ENCODE results near the gene SORL1. TPM values are rescaled to one million over a fixed set of nuclear protein-coding genes. Genes with fewer than 3 reads are reported as not detected.

The SORL1 gene
- total and polyA plus RNA-seq, 9 of the 15 experiments (the other 6 are each of a cell fraction or from before 2014, with no cell fraction given) = 0.01 to 0.66 TPM; not detected in 7

DNA sequence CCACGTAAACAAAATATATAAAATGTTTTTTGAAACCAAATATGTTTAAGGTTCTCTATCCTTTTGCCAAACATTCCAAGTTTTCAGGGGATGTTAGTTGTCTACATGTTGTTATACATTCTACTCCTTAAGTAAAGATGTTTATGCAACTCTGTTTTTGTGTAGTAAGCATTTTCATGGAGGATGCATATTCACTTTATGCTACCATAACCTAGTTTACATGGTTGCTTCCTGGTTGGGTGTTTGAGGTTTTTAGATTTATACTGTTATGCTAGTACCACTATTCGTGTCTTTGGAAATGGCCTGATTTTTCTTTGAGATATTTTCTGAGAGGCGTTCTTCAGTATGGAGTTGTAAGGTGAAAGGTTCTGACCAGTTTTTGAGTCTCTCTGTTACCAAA lies 131.7 kb downstream of the SORL1 start:
- H3K36me3 ChIP-seq (ENCODE audit: control insufficient read depth, insufficient read depth, low read length) = no peaks in the 10 kb centered on the region
- FAIRE-seq (no peak), ATAC-seq (no peak), DNase-seq (ENCODE audit: extremely low read depth in 1 of 4, low spot score in 3 of 4) (no peak)
- no peaks in the 10 kb centered on the region for H4K20me1 ChIP-seq (replicated peaks; ENCODE audit: control insufficient read depth, insufficient read depth, low read length)
- H3K4me2 ChIP-seq (ENCODE audit: insufficient read depth, low read length) = no peak overlapping the region
- no peak overlapping the region for H3K9ac ChIP-seq (ENCODE audit: insufficient read depth in 1 of 2, low read depth in 2 of 2, low read length in 2 of 2)
- WGBS (ENCODE audit: insufficient coverage, low coverage, missing lambda C conversion rate) = 0% methylated on average over 3 of the region's 3 CpGs
- ChIA-PET POLR2A (no interaction called here), CTCF (ENCODE audit: low intra/inter-chr PET ratio) (no interaction called here)
- TF ChIP-seq SNAPC5 (CRISPR knock-in tag; IDR thresholded peaks at IDR 0.05) = no peak
- TF ChIP-seq, protein P1, sequence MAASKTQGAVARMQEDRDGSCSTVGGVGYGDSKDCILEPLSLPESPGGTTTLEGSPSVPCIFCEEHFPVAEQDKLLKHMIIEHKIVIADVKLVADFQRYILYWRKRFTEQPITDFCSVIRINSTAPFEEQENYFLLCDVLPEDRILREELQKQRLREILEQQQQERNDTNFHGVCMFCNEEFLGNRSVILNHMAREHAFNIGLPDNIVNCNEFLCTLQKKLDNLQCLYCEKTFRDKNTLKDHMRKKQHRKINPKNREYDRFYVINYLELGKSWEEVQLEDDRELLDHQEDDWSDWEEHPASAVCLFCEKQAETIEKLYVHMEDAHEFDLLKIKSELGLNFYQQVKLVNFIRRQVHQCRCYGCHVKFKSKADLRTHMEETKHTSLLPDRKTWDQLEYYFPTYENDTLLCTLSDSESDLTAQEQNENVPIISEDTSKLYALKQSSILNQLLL (CRISPR knock-in tag; IDR thresholded peaks at IDR 0.05; ENCODE audit: borderline replicate concordance) = no peak
- no peak for TF ChIP-seq SREBF2 (CRISPR knock-in tag; IDR thresholded peaks at IDR 0.05)
- TF ChIP-seq BRCA1 (IDR thresholded peaks at IDR 0.05) = no peak
- TF ChIP-seq BRCA1 (CRISPR knock-in tag; IDR thresholded peaks at IDR 0.05) = no peak
- TF ChIP-seq MAFG (tag; conservative IDR thresholded peaks at IDR 0.05) = 0 out of 2 replicates have a peak, but pooled peaks have one; percentile 10
- TF ChIP-seq ZNF316 (IDR thresholded peaks at IDR 0.05) = peak; percentile 52
- no peak for TF ChIP-seq RBM17 (IDR thresholded peaks at IDR 0.05; ENCODE audit: borderline replicate concordance, low read depth, low read length)
- no peak for TF ChIP-seq U2AF1 (optimal IDR thresholded peaks at IDR 0.05; ENCODE audit: low read depth, low read length)
- no peak for TF ChIP-seq ZNF707 (CRISPR knock-in tag; conservative IDR thresholded peaks at IDR 0.05)
- no peak for TF ChIP-seq FOS (IDR thresholded peaks at IDR 0.05; ENCODE audit: extremely low read depth, insufficient read length)
- no peak for TF ChIP-seq GTF2A2 (tag; IDR thresholded peaks at IDR 0.05)
- TF ChIP-seq ZNF717 (CRISPR knock-in tag; IDR thresholded peaks at IDR 0.05) = no peak
- TF ChIP-seq C11orf30 (IDR thresholded peaks at IDR 0.05; ENCODE audit: low read depth) = peak; percentile 32; the same call in 1 of the 2 replicates
- no peak for TF ChIP-seq HOXB6 (CRISPR knock-in tag; IDR thresholded peaks at IDR 0.05; ENCODE audit: borderline replicate concordance)
- no peak for TF ChIP-seq MEF2D (tag; conservative IDR thresholded peaks at IDR 0.05; ENCODE audit: low read depth)
- no peak for TF ChIP-seq HNRNPL (IDR thresholded peaks at IDR 0.05; ENCODE audit: low read depth, low read length)
- no peaks in the 10 kb centered on the region for H3K9me3 ChIP-seq (replicated peaks; ENCODE audit: control insufficient read depth, insufficient read depth, low read depth, low read length)
- no peak overlapping the region for H3K27ac ChIP-seq (ENCODE audit: extremely low read depth, low read depth, low read length)
- no peak overlapping the region for H3K4me3 ChIP-seq
- no peak overlapping the region for H2AFZ ChIP-seq (ENCODE audit: low read depth, low read length)
- H3K27me3 ChIP-seq (ENCODE audit: control insufficient read depth in 2 of 2, insufficient read depth in 2 of 2, low read length in 2 of 2) = peaks cover 0 to 4% of the 10 kb centered on the region in 2 experiments; a peak in 1 of 5 replicates
- in situ Hi-C loops (cut with MboI) (no loop called here), intact Hi-C loops (cut with micrococcal nuclease) (no loop called here)
- H3K4me1 ChIP-seq (replicated peaks in 1 of 2; ENCODE audit: control insufficient read depth in 2 of 2, insufficient read depth in 2 of 2, low read length in 2 of 2) = no peaks in the 10 kb centered on the region
- BruUV-seq (replicated peaks) = no TSS peak
- no peaks in the 10 kb centered on the region for H3K9me1 ChIP-seq (ENCODE audit: control insufficient read depth, insufficient read depth, low read length)
- no peaks in the 10 kb centered on the region for H3K79me2 ChIP-seq (ENCODE audit: control insufficient read depth, insufficient read depth, low read length)
